ENCODE measurements around the gene TPK1. TPM values are rescaled to one million over a fixed set of nuclear protein-coding genes. Genes with fewer than 3 reads are reported as not detected.

Gene TPK1
- polyA plus RNA-seq, 2 of the 4 experiments (the other 2 are of a cell fraction) = 1.4 to 2.5 TPM

DNA sequence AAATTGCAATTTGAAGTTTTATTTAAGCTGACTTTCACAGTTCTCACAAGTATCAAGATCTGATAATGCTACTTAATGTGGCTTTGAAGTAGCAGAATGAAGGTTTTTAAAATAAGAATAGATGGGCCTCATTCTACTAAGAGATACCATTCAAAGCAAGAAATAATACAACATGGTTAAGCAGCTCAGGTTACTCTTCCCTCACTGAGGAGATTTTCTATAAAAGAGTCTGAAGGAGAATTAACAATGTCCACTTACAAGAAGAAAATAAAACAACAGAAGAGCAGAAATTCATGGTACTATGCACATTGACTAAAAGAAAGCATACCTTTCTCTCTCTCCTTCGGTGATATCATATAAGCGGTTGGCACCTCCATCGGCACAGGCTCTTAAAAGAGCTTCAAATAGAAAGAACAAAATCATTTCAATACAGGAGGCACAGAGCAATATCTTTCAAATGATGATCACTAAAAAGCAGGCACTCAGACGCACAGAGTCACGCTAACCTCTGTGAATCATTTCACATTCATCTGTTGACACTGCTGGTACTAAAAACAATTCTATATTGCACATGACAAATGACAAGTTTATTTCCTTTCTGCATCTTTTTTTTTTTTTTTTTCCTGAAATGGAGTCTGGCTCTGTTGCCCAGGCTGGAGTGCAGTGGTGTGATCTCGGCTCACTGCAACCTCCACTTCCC lies 153.1 kb downstream of the TPK1 start:
- H3K27ac ChIP-seq = no peak overlapping the region
- H3K9me3 ChIP-seq = no peaks in the 10 kb centered on the region
- 49% methylated on average over 6 of the region's 6 CpGs for WGBS (ENCODE audit: missing lambda C conversion rate)
- ChIA-PET CTCF (no interaction called here), POLR2A (no interaction called here)
- no peaks in the 10 kb centered on the region for H3K4me1 ChIP-seq
- ATAC-seq (no peak), FAIRE-seq (no peak), DNase-seq (ENCODE audit: low read depth in 1 of 2, low spot score in 1 of 2) (no peak)
- H3K4me2 ChIP-seq = no peak overlapping the region
- TF ChIP-seq ZFP36 (IDR thresholded peaks at IDR 0.05; ENCODE audit: borderline replicate concordance, partially characterized antibody) = no peak
- no peak for TF ChIP-seq RARB (CRISPR knock-in tag; IDR thresholded peaks at IDR 0.05)
- no peak for TF ChIP-seq EHF (CRISPR knock-in tag; IDR thresholded peaks at IDR 0.05)
- TF ChIP-seq FOSL2 (IDR thresholded peaks at IDR 0.05) = no peak
- no peak for TF ChIP-seq FOSL2 (CRISPR knock-in tag; IDR thresholded peaks at IDR 0.05)
- no peak for TF ChIP-seq CBX2 (IDR thresholded peaks at IDR 0.05; ENCODE audit: borderline replicate concordance, low read depth)
- TF ChIP-seq ZSCAN20 (CRISPR knock-in tag; IDR thresholded peaks at IDR 0.05) = no peak
- no peak for TF ChIP-seq RCOR1 (IDR thresholded peaks at IDR 0.05; ENCODE audit: low read depth, low read length)
- no peak for TF ChIP-seq HEYL (CRISPR knock-in tag; IDR thresholded peaks at IDR 0.05)
- no peak for TF ChIP-seq NPAS2 (CRISPR knock-in tag; IDR thresholded peaks at IDR 0.05; ENCODE audit: borderline replicate concordance)
- no peak for TF ChIP-seq CHD4 (IDR thresholded peaks at IDR 0.05; ENCODE audit: borderline replicate concordance)
- TF ChIP-seq FOSB (CRISPR knock-in tag; IDR thresholded peaks at IDR 0.05) = no peak
- no peak for TF ChIP-seq RFX5 (IDR thresholded peaks at IDR 0.05)
- TF ChIP-seq, protein P1, sequence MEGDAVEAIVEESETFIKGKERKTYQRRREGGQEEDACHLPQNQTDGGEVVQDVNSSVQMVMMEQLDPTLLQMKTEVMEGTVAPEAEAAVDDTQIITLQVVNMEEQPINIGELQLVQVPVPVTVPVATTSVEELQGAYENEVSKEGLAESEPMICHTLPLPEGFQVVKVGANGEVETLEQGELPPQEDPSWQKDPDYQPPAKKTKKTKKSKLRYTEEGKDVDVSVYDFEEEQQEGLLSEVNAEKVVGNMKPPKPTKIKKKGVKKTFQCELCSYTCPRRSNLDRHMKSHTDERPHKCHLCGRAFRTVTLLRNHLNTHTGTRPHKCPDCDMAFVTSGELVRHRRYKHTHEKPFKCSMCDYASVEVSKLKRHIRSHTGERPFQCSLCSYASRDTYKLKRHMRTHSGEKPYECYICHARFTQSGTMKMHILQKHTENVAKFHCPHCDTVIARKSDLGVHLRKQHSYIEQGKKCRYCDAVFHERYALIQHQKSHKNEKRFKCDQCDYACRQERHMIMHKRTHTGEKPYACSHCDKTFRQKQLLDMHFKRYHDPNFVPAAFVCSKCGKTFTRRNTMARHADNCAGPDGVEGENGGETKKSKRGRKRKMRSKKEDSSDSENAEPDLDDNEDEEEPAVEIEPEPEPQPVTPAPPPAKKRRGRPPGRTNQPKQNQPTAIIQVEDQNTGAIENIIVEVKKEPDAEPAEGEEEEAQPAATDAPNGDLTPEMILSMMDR (IDR thresholded peaks at IDR 0.05) = no peak
- TF ChIP-seq JUNB (IDR thresholded peaks at IDR 0.05) = no peak
- TF ChIP-seq HDAC2 (IDR thresholded peaks at IDR 0.05) = no peak
- no peak overlapping the region for H3K4me3 ChIP-seq

DNA sequence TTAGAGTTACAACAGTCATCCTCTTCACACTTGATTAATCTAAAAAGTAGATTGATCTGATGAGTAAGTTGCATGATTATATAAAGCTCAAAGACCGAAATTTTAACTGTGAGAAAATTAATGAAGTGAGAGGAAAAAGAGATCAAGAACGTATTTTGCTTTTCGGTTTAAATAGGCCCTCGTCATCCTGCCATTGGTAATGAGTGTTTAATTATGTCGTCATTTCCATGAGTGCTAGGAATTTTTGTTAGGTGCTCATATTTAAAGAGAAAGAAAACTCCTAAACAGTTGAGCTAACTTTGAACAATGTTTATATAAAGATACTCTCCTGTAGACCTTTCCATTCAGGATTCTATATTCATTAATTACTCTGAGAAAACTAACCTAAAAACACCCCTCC lies 159.4 kb downstream of the TPK1 start:
- Histone ChIP-seq H3K4me3 (no peak overlapping the region), H3K4me1 (no peaks in the 10 kb centered on the region), H3K27ac (no peak overlapping the region), H3K9me3 (no peaks in the 10 kb centered on the region), H3K4me2 (no peak overlapping the region)
- no peak for DNase-seq (ENCODE audit: low read depth in 1 of 2, low spot score in 1 of 2)
- ChIA-PET CTCF (interaction anchor here (0.7 kb wide), 1 partner anchor 119 kb away, joined by 3 read pairs; no protein-coding TSS in a partner anchor), POLR2A (no interaction called here)
- ATAC-seq = no peak
- TF ChIP-seq MYC (IDR thresholded peaks at IDR 0.05; ENCODE audit: borderline replicate concordance, low read length) = no peak
- TF ChIP-seq, protein P2, sequence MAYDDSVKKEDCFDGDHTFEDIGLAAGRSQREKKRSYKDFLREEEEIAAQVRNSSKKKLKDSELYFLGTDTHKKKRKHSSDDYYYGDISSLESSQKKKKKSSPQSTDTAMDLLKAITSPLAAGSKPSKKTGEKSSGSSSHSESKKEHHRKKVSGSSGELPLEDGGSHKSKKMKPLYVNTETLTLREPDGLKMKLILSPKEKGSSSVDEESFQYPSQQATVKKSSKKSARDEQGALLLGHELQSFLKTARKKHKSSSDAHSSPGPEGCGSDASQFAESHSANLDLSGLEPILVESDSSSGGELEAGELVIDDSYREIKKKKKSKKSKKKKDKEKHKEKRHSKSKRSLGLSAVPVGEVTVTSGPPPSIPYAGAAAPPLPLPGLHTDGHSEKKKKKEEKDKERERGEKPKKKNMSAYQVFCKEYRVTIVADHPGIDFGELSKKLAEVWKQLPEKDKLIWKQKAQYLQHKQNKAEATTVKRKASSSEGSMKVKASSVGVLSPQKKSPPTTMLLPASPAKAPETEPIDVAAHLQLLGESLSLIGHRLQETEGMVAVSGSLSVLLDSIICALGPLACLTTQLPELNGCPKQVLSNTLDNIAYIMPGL (CRISPR knock-in tag; IDR thresholded peaks at IDR 0.05; ENCODE audit: borderline replicate concordance) = no peak
- no peak for TF ChIP-seq NFE2L2 (conservative IDR thresholded peaks at IDR 0.05; ENCODE audit: low read length)
- TF ChIP-seq HOXA7 (CRISPR knock-in tag; IDR thresholded peaks at IDR 0.05) = no peak
- TF ChIP-seq, protein P3, sequence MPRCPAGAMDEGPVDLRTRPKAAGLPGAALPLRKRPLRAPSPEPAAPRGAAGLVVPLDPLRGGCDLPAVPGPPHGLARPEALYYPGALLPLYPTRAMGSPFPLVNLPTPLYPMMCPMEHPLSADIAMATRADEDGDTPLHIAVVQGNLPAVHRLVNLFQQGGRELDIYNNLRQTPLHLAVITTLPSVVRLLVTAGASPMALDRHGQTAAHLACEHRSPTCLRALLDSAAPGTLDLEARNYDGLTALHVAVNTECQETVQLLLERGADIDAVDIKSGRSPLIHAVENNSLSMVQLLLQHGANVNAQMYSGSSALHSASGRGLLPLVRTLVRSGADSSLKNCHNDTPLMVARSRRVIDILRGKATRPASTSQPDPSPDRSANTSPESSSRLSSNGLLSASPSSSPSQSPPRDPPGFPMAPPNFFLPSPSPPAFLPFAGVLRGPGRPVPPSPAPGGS (IDR thresholded peaks at IDR 0.05) = no peak
- no peak for TF ChIP-seq ZFP36 (IDR thresholded peaks at IDR 0.05; ENCODE audit: borderline replicate concordance, partially characterized antibody)
- TF ChIP-seq KDM5A (IDR thresholded peaks at IDR 0.05) = no peak
- TF ChIP-seq FOSB (CRISPR knock-in tag; IDR thresholded peaks at IDR 0.05) = no peak
- TF ChIP-seq ESRRA (IDR thresholded peaks at IDR 0.05; ENCODE audit: borderline replicate concordance, low read length) = no peak
- TF ChIP-seq, protein P1 (IDR thresholded peaks at IDR 0.05) = no peak
- no peak for TF ChIP-seq RFX5 (IDR thresholded peaks at IDR 0.05)
- TF ChIP-seq POLR2A (IDR thresholded peaks at IDR 0.05; ENCODE audit: low read length) = no peak
- no peak for TF ChIP-seq ZNF302 (CRISPR knock-in tag; IDR thresholded peaks at IDR 0.05)
- TF ChIP-seq GATA3 (IDR thresholded peaks at IDR 0.05; ENCODE audit: borderline replicate concordance) = no peak
- TF ChIP-seq BHLHE40 (IDR thresholded peaks at IDR 0.05; ENCODE audit: low read depth, low read length) = no peak
- no peak for TF ChIP-seq NR3C1 (IDR thresholded peaks at IDR 0.05)
- TF ChIP-seq CBX2 (IDR thresholded peaks at IDR 0.05; ENCODE audit: borderline replicate concordance, low read depth) = no peak
- TF ChIP-seq RNF2 (IDR thresholded peaks at IDR 0.05; ENCODE audit: borderline replicate concordance, low read depth) = no peak
- no peak for FAIRE-seq
- 25% methylated on average over 5 of the region's 5 CpGs for WGBS (ENCODE audit: missing lambda C conversion rate)
